Stromal cell of bone marrow (primary cell): ENCODE measurements around the gene ELFN1.

Source experiments
- DNase-seq: peaks from one replicate; pipeline ENCODE4 v3.0.0-alpha.2; 2012; ENCODE audit warnings: low read depth

The ELFN1 gene

GRCh38 chr7:1725766-1726630 lies 55.9 kb downstream of the ELFN1 start:
- no peak for DNase-seq

GRCh38 chr7:1727079-1727478 lies 57.0 kb downstream of the ELFN1 start:
- DNase-seq, result no peak

GRCh38 chr7:1727812-1728570 lies 57.9 kb downstream of the ELFN1 start:
- DNase-seq, result no peak

GRCh38 chr7:1729183-1729582 lies 59.1 kb downstream of the ELFN1 start:
- DNase-seq, result no peak

GRCh38 chr7:1729773-1730172 lies 59.7 kb downstream of the ELFN1 start:
- no peak for DNase-seq

- no peak for DNase-seq
These were observed 62.0 kb downstream of the ELFN1 start for GRCh38 chr7:1732072-1732471.

- no peak for DNase-seq
These were observed 62.6 kb downstream of the ELFN1 start for GRCh38 chr7:1732645-1733044.

- DNase-seq, result no peak
These were observed 63.3 kb downstream of the ELFN1 start for GRCh38 chr7:1733206-1733907.

- DNase-seq, result no peak
These were observed 64.0 kb downstream of the ELFN1 start for GRCh38 chr7:1733908-1734730.

GRCh38 chr7:1735262-1735661 lies 65.2 kb downstream of the ELFN1 start:
- no peak for DNase-seq

- no peak for DNase-seq
These were observed 65.9 kb downstream of the ELFN1 start for GRCh38 chr7:1735806-1736483.

- DNase-seq, result no peak
These were observed 66.4 kb downstream of the ELFN1 start for GRCh38 chr7:1736484-1736817.

- DNase-seq, result no peak
These were observed 66.8 kb downstream of the ELFN1 start for GRCh38 chr7:1736830-1737229.

- no peak for DNase-seq
These were observed 67.4 kb downstream of the ELFN1 start for GRCh38 chr7:1737523-1737922.

GRCh38 chr7:1737956-1738355 lies 67.9 kb downstream of the ELFN1 start:
- DNase-seq, result no peak

GRCh38 chr7:1738511-1738910 lies 68.4 kb downstream of the ELFN1 start:
- no peak for DNase-seq

- no peak for DNase-seq
These were observed 68.9 kb downstream of the ELFN1 start for GRCh38 chr7:1738956-1739355.

- no peak for DNase-seq
These were observed 69.5 kb downstream of the ELFN1 start for GRCh38 chr7:1739593-1739992.

GRCh38 chr7:1740214-1740613 lies 70.1 kb downstream of the ELFN1 start:
- no peak for DNase-seq

GRCh38 chr7:1741246-1741645 lies 71.2 kb downstream of the ELFN1 start:
- no peak for DNase-seq
